GM12891 (cell line): Measurements from ENCODE around the gene TMEM119. TPM values are rescaled to one million over a fixed set of nuclear protein-coding genes. Genes with fewer than 3 reads are reported as not detected.

Source experiments
- DNase-seq: peaks from one replicate; pipeline ENCODE4 v3.0.0; 2011; ENCODE audit warnings: low spot score; ENCODE audit not compliant: insufficient read length
- FAIRE-seq: peaks from 2 replicates; lab custom pipeline; 2011; peaks lifted over from hg19 to GRCh38; lab: Jason Lieb, UNC
- PAX5 ChIP-seq: IDR thresholded peaks from 2 replicates; pipeline ENCODE4 v1.6.1; 2011; ENCODE audit warnings: low read length, moderate library complexity, mild to moderate bottlenecking; ENCODE audit not compliant: insufficient read depth, severe bottlenecking
- POLR2A ChIP-seq: IDR thresholded peaks from 2 replicates; pipeline ENCODE4 v1.6.1; 2011; ENCODE audit warnings: low read depth, low read length, control low read depth
- POLR2AphosphoS5 ChIP-seq: IDR thresholded peaks from 2 replicates; pipeline ENCODE4 v1.6.1; 2011; ENCODE audit warnings: low read depth, low read length, control low read depth
- POU2F2 ChIP-seq: IDR thresholded peaks from 2 replicates; pipeline ENCODE4 v1.6.1; 2011; ENCODE audit warnings: low read depth, mild to moderate bottlenecking, control low read depth, low read length, moderate library complexity
- SPI1 ChIP-seq: IDR thresholded peaks from 2 replicates; pipeline ENCODE4 v1.6.1; 2011; ENCODE audit warnings: low read depth, low read length, control low read depth
- TAF1 ChIP-seq: IDR thresholded peaks from 2 replicates; pipeline ENCODE4 v1.6.1; 2011; ENCODE audit warnings: low read depth, low read length, control low read depth
- polyA plus RNA-seq: library from polyadenylated mRNA; unstranded; fragments of >200 nt; gene quantifications from one replicate; pipeline ENCODE4 v1.2.1, GENCODE V29; 2012; ENCODE audit warnings: low read depth, missing spikeins, inconsistent platforms; ENCODE audit not compliant: missing spikeins

TMEM119 gene
- polyA plus RNA-seq = 0.10 TPM

GRCh38 chr12:108597559-108598471 lies at the start of gene TMEM119:
Gene TMEM119, minus strand, starts transcription at chr12:108598084. Its CDS starts 5,701 bp downstream, at chr12:108592383.
- TF ChIP-seq SPI1 (peak; percentile 51), POLR2AphosphoS5 (no peak)
- DNase-seq (no peak), FAIRE-seq (no peak)

- no peak for DNase-seq
- FAIRE-seq = no peak
- TF ChIP-seq POU2F2 (no peak), PAX5 (no peak), POLR2AphosphoS5 (no peak), SPI1 (no peak)
These were observed 49.0 kb upstream of the TMEM119 start for GRCh38 chr12:108646600-108647579.

GRCh38 chr12:108645686-108646599 lies 48.1 kb upstream of the TMEM119 start:
- DNase-seq (no peak), FAIRE-seq (no peak)
- TF ChIP-seq POLR2A (no peak), TAF1 (no peak)

- FAIRE-seq (no peak), DNase-seq (no peak)
- TF ChIP-seq TAF1 (no peak), PAX5 (no peak), SPI1 (no peak), POLR2AphosphoS5 (no peak), POU2F2 (no peak), POLR2A (no peak)
These were observed 46.9 kb upstream of the TMEM119 start for GRCh38 chr12:108644811-108645120.

- TF ChIP-seq POLR2A (no peak), TAF1 (no peak), SPI1 (no peak), POU2F2 (no peak), PAX5 (no peak), POLR2AphosphoS5 (no peak)
- no peak for FAIRE-seq
- DNase-seq = no peak
These were observed 46.3 kb upstream of the TMEM119 start for GRCh38 chr12:108643941-108644810.

GRCh38 chr12:108642899-108643654 lies 45.2 kb upstream of the TMEM119 start:
- FAIRE-seq = no peak
- TF ChIP-seq SPI1 (no peak), POLR2AphosphoS5 (no peak), POLR2A (no peak), TAF1 (no peak), POU2F2 (no peak), PAX5 (no peak)
- no peak for DNase-seq

GRCh38 chr12:108642269-108642870 lies 44.5 kb upstream of the TMEM119 start:
- no peak for FAIRE-seq

More at GRCh38 chr12:108642269-108642870, 44.5 kb upstream of the TMEM119 start:
- TF ChIP-seq POLR2AphosphoS5 (no peak), PAX5 (no peak), POLR2A (no peak), POU2F2 (no peak), SPI1 (no peak), TAF1 (no peak)
- no peak for DNase-seq
